ENCODE measurements around the gene CRIP2. TPM values are rescaled to one million over a fixed set of nuclear protein-coding genes. Genes with fewer than 3 reads are reported as not detected.

CRIP2 gene
- total RNA-seq, 1 donor: 8.6 TPM

DNA sequence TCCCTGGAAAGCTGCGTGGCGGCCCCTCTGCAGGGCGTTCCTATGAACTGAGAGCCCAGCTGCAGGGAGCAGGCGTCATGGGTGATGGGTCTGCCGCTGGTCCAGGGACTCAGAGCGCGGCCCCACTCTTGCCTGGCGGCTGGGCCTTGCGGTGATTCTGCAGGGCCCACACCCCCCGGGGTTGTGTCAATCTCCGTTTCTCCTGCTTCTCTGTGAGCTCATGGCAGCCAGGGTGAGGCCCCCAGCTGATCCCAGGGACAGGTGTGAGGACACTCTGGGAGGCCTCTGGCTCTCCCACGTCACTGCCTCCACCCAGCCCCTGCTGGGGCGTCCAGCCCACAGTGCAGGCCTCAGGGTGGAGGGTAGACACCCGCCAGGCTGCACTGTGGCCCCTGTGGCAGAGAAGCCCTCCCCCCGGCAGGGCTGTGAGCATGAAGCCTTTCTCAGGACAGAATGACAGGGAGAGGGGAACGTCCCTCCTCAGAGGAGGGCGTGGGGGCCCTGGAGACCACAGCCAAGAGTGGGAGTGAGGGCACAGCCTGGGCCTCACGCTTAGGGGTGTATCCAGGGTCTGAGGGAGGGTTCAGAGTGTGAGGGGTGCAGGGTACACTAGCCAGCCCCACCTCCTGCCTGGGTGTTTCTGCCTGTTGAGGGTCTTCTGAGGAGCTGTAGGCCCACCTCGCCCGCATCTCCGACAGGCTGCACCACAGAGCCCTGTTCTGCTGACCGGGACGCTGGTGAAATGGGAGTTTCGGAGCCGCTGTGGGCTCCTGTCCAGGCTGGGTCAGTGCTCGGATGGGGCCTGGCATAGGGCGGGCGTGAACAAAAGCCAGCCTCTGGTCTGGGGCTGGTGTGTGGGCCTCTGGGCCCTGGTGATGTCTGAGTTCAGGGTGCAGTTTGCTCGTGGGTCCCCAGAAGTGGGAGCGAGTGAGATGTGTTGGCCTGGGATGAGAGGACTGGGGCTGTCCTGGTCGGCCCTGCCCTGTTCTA lies 26.7 kb upstream of the CRIP2 start:
- DNase-seq (ENCODE audit: low read depth): no peak

DNA sequence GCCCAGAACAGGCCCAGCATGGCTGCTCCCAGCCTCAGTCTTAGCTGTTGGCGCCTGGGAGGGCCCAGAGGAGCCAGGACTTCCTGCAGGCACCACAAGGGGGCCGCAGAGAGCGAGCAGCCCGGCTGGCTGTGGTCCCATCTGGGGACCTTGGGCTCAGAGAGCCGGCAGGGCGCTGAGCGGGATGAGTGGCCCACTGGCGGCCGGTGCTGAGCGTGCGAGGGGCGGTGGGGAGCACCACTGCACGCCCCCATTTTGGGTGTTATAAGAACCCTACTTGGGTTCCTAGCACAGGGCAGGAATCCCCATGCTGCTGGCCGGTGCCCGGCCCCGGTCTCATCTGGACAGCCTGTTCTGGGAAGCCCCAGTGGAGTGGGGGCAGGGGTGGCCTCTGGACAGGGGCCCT lies 25.9 kb upstream of the CRIP2 start:
- peak; percentile 50 for DNase-seq (ENCODE audit: low read depth)
- TF ChIP-seq, protein P1, sequence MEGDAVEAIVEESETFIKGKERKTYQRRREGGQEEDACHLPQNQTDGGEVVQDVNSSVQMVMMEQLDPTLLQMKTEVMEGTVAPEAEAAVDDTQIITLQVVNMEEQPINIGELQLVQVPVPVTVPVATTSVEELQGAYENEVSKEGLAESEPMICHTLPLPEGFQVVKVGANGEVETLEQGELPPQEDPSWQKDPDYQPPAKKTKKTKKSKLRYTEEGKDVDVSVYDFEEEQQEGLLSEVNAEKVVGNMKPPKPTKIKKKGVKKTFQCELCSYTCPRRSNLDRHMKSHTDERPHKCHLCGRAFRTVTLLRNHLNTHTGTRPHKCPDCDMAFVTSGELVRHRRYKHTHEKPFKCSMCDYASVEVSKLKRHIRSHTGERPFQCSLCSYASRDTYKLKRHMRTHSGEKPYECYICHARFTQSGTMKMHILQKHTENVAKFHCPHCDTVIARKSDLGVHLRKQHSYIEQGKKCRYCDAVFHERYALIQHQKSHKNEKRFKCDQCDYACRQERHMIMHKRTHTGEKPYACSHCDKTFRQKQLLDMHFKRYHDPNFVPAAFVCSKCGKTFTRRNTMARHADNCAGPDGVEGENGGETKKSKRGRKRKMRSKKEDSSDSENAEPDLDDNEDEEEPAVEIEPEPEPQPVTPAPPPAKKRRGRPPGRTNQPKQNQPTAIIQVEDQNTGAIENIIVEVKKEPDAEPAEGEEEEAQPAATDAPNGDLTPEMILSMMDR (IDR thresholded peaks at IDR 0.05; ENCODE audit: insufficient read depth, low read depth, low read length): peak; percentile 87
- no peak overlapping the region for H3K4me3 ChIP-seq (ENCODE audit: low read depth, low read length)

More for the DNA sequence above, 26.7 kb upstream of the CRIP2 start:
- TF ChIP-seq, protein P1 (IDR thresholded peaks at IDR 0.05; ENCODE audit: insufficient read depth, low read depth, low read length): no peak
- H3K4me3 ChIP-seq (ENCODE audit: low read depth, low read length): no peak overlapping the region

DNA sequence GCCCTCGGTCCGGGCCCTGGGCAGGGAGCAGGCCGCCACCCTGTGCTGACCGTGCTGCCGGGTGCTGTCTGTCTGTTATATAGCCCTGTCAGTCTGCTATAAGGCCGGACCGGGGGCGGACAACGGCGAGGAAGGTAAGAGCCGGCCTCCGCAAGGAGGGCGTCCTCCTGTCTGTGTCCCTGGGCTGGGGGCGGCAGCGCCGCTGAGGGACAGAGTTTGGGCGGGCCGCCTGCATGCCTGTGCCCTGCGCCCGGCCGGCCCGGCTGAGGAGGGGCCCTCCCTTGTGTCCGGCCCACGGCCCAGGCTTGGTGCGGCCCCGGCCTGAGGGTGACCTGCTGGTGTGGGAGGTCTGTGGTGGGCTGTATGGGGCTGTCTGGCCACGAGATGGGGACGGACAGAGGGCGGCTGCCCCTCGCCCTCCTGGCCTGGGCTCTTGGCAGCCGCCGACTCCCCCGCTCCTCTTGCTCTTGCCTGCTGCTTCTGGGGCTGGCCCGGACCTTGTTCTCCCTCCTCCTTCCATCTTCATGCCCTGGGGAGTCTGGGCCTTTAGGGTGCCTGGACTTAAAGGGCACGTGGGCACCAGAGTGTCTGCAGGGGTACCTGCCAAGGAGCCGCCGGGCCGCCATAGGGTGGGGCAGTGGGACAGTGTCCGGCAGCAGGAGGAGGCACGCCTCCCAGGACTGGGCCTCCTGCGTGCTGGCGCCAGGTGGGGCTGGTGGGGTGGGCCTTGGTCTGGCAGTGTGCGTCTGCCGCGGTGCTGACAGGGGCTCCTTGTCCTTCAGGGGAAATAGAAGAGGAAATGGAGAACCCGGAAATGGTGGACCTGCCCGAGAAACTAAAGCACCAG lies 25.1 kb upstream of the CRIP2 start:
- TF ChIP-seq, protein P1 (IDR thresholded peaks at IDR 0.05; ENCODE audit: insufficient read depth, low read depth, low read length): no peak
- DNase-seq (ENCODE audit: low read depth): no peak
- H3K4me3 ChIP-seq (ENCODE audit: low read depth, low read length): no peak overlapping the region

DNA sequence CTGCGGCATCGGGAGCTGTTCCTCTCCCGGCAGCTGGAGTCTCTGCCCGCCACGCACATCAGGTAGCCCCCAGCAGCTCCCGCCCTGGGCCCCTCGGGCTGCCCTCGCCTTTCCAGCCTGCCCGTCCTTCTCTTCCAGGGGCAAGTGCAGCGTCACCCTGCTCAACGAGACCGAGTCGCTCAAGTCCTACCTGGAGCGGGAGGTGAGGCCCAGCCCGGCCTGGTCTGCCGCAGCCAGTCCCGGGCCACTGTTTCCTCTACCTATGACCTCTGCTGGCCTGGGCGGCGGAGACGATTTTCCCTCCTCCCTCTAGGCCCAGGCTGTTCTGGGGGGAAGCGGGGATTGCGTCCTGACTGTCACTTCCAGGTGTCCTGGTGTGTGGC lies 24.5 kb upstream of the CRIP2 start:
- no peak for DNase-seq (ENCODE audit: low read depth)
- TF ChIP-seq, protein P1 (IDR thresholded peaks at IDR 0.05; ENCODE audit: insufficient read depth, low read depth, low read length): no peak
- no peak overlapping the region for H3K4me3 ChIP-seq (ENCODE audit: low read depth, low read length)

DNA sequence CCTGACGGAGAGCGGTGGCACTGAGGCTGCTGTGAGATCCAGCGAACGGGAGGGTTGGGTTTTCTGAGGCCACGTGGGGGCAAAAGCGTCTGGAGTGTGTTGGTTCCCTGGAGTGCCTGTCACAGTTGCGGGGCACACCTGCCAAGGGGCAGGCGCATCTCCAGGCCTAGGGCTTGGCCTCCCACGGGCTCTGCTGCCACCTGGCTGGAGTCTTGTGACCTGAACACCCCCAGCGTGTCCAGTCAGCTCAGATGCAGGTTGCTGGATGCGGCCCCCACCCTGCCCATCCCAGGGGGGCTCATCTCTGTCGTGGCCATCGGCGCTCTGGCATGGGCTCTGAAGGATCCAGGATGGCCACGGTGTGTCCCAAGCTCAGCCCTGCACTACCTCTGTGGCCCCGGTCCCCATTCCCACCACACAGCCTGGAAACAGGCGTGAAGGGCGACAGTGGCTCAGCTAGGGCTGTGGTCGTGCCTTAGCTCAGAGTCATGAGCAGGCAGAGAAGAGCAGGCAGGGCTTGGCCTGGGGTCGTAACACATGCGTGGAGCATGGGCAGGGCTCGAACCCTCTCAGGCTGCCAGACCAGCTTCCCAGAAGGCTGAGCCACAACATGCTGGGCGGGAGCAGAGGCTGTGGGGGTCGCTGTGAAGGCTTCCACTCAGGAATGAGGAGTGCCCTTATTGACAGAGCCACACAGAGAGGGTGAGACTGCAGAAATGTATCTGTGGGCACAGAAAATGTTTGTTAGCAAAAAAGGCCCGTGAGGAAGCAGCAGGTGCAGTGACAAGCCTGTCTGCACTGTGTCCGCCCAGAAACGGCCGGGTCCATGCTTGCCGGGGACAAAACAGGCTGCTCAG lies 23.5 kb upstream of the CRIP2 start:
- no peak for DNase-seq (ENCODE audit: low read depth)
- TF ChIP-seq, protein P1 (IDR thresholded peaks at IDR 0.05; ENCODE audit: insufficient read depth, low read depth, low read length): no peak
- H3K4me3 ChIP-seq (ENCODE audit: low read depth, low read length): no peak overlapping the region

DNA sequence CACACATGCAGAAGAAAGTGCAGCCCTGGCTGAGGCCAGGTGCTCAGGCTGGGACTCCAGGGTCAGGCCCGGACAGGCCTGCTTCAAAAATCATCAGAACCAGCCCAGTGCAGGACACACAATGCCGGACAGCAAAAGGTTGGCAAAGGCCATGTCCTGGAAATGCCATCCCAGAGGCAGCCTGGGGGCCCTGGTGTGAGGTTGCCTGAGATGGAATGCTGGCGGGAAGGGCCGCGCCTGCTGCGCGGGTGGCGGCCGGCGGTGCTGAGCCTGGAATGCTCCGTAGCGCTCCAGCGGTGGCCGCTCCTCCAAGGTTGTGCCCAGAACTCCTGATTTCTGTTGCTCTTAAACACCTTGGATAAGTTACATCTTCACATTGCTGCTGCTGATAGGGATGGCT lies 21.7 kb upstream of the CRIP2 start:
- DNase-seq (ENCODE audit: low read depth): no peak
- TF ChIP-seq, protein P1 (IDR thresholded peaks at IDR 0.05; ENCODE audit: insufficient read depth, low read depth, low read length): no peak

More for the DNA sequence above, 21.7 kb upstream of the CRIP2 start:
- H3K4me3 ChIP-seq (ENCODE audit: low read depth, low read length): no peak overlapping the region

All from fibroblast of villous mesenchyme (primary cell).